Middle frontal gyrus (tissue), 1 donor: ENCODE results near the gene C1orf116.
A peak's percentile ranks its signal among the peaks of the same experiment; 100 is the strongest.

Experiments
- DNase-seq: peaks from one replicate; pipeline ENCODE4 v3.0.0-alpha.2; 2015; ENCODE audit warnings: low spot score; ENCODE audit errors: extremely low spot score

C1orf116 gene

GRCh38 chr1:207000651-207001291 is 31.8 kb downstream of the C1orf116 start:
- DNase-seq, result no peak

- no peak for DNase-seq
Measured at GRCh38 chr1:206998816-206999215, 33.7 kb downstream of the C1orf116 start.

- DNase-seq, result no peak
Measured at GRCh38 chr1:206992790-206993189, 39.8 kb downstream of the C1orf116 start.

- DNase-seq, result no peak
Measured at GRCh38 chr1:206987873-206988272, 44.7 kb downstream of the C1orf116 start.

GRCh38 chr1:206986885-206987284 is 45.7 kb downstream of the C1orf116 start:
- no peak for DNase-seq

- no peak for DNase-seq
Measured at GRCh38 chr1:206986402-206986801, 46.2 kb downstream of the C1orf116 start.

- no peak for DNase-seq
Measured at GRCh38 chr1:206985162-206985749, 47.3 kb downstream of the C1orf116 start.

GRCh38 chr1:206982216-206982615 is 50.3 kb downstream of the C1orf116 start:
- peak; percentile 20 for DNase-seq

- no peak for DNase-seq
Measured at GRCh38 chr1:206979379-206980043, 53.0 kb downstream of the C1orf116 start.

GRCh38 chr1:206978259-206978658 is 54.3 kb downstream of the C1orf116 start:
- no peak for DNase-seq

GRCh38 chr1:206975306-206975705 is 57.2 kb downstream of the C1orf116 start:
- DNase-seq, result no peak

GRCh38 chr1:206974140-206974539 is 58.4 kb downstream of the C1orf116 start:
- no peak for DNase-seq

- DNase-seq, result no peak
Measured at GRCh38 chr1:206972728-206973127, 59.8 kb downstream of the C1orf116 start.

GRCh38 chr1:206971029-206971655 is 61.4 kb downstream of the C1orf116 start:
- DNase-seq, result no peak

GRCh38 chr1:206970446-206970845 is 62.1 kb downstream of the C1orf116 start, which contains the start of gene FCAMR:
Gene FCAMR, minus strand, starts transcription at chr1:206970460. Its CDS starts 335 bp downstream, at chr1:206970125.
- DNase-seq, result no peak

GRCh38 chr1:206969090-206969489 is 63.5 kb downstream of the C1orf116 start:
- no peak for DNase-seq
